Sigmoid colon (tissue), 3 donors: Measurements from ENCODE around the gene UGT1A7.

Experiments used
- CTCF ChIP-seq, 4 experiments: fragments of 450-650 bp in 3 of 4; fragments of 200-600 bp in 1 of 4; IDR thresholded peaks; one replicate each; pipeline ENCODE4 v1.5.1; 2016 to 2019; ENCODE audit warnings: antibody characterized with exemption in 4 of 4, mild to moderate bottlenecking in 3 of 4, moderate library complexity in 2 of 4
- POLR2A ChIP-seq, 2 donors: fragments of 450-650 bp; IDR thresholded peaks; one replicate each; pipeline ENCODE4 v1.6.1; 2016; ENCODE audit warnings: antibody characterized with exemption in 2 of 2, mild to moderate bottlenecking in 2 of 2, moderate library complexity in 2 of 2

- no peak for TF ChIP-seq CTCF (IDR thresholded peaks at IDR 0.05)
- no peak for TF ChIP-seq POLR2A (IDR thresholded peaks at IDR 0.05)
These were observed at the start of gene UGT1A7 for GRCh38 chr2:233681521-233682099.
